ENCODE data around the gene MRPL44. TPM values are rescaled to one million over a fixed set of nuclear protein-coding genes. Genes with fewer than 3 reads are reported as not detected.
A peak's percentile ranks its signal among the peaks of the same experiment; 100 is the strongest.

MRPL44 gene
- total RNA-seq, 1 experiment from 2014 or later = 64.9 TPM

- ChIA-PET CTCF (interaction anchor here (0.6 to 0.7 kb wide), 3 partner anchors 29 to 1153 kb away, joined by 3 read pairs; no protein-coding TSS in a partner anchor), POLR2A (no interaction called here)
- peak; percentile 46 to 66 for DNase-seq
- H3K27me3 ChIP-seq (replicated peaks; ENCODE audit: control insufficient read depth, insufficient read depth, low read length) = no peaks in the 10 kb centered on the region
- Mint-ChIP-seq H3K4me3 (ENCODE audit: unreplicated experiment) (no peak overlapping the region), H3K27me3 (ENCODE audit: insufficient read depth, unreplicated experiment) (no peaks in the 10 kb centered on the region), H3K9me3 (ENCODE audit: unreplicated experiment) (no peaks in the 10 kb centered on the region), H3K4me1 (ENCODE audit: low read depth, unreplicated experiment) (peaks cover 26% of the 10 kb centered on the region), H3K27ac (ENCODE audit: unreplicated experiment) (peak overlapping the region; percentile 19), H3K36me3 (ENCODE audit: insufficient read depth, unreplicated experiment) (peaks cover 33% of the 10 kb centered on the region)
- peaks cover 47% of the 10 kb centered on the region for H3K4me1 ChIP-seq
- H3K4me3 ChIP-seq (ENCODE audit: low read depth, low read length) = no peak overlapping the region
- BruUV-seq (replicated peaks) = no TSS peak
- H3K9me3 ChIP-seq = no peaks in the 10 kb centered on the region
- TF ChIP-seq CTCF (IDR thresholded peaks at IDR 0.05; ENCODE audit: insufficient read depth in 1 of 2, low read depth in 1 of 2, low read length in 1 of 2, severe bottlenecking in 1 of 2, unreplicated experiment in 1 of 2) = no peak
- intact Hi-C loops (cut with micrococcal nuclease; ENCODE audit: unreplicated experiment) = no loop called here
- no peaks in the 10 kb centered on the region for H3K36me3 ChIP-seq (ENCODE audit: control insufficient read depth, insufficient read depth, low read length)
Measured at GRCh38 chr2:223941579-223942277, 15.5 kb upstream of the MRPL44 start.

- peaks cover 33% of the 10 kb centered on the region for H3K4me1 ChIP-seq
- H3K27ac Mint-ChIP-seq (ENCODE audit: unreplicated experiment) = peak overlapping the region; percentile 94
- H3K4me3 Mint-ChIP-seq (ENCODE audit: unreplicated experiment) = peak overlapping the region; percentile 97
- no peaks in the 10 kb centered on the region for H3K27me3 Mint-ChIP-seq (ENCODE audit: insufficient read depth, unreplicated experiment)
- H3K4me3 ChIP-seq (ENCODE audit: low read depth, low read length) = peak overlapping the region; percentile 96
- H3K36me3 Mint-ChIP-seq (ENCODE audit: insufficient read depth, unreplicated experiment) = peaks cover 33% of the 10 kb centered on the region
- CTCF ChIA-PET = interaction anchor here (0.9 to 1.2 kb wide), 2 partner anchors 13 to 41 kb away, joined by 3 to 7 read pairs; no protein-coding TSS in a partner anchor
- peaks cover 33% of the 10 kb centered on the region for H3K4me1 Mint-ChIP-seq (ENCODE audit: low read depth, unreplicated experiment)
- no peak for DNase-seq
- no TSS peak for BruUV-seq (replicated peaks)
- no peaks in the 10 kb centered on the region for H3K27me3 ChIP-seq (replicated peaks; ENCODE audit: control insufficient read depth, insufficient read depth, low read length)
- no peaks in the 10 kb centered on the region for H3K36me3 ChIP-seq (ENCODE audit: control insufficient read depth, insufficient read depth, low read length)
- no peaks in the 10 kb centered on the region for H3K9me3 Mint-ChIP-seq (ENCODE audit: unreplicated experiment)
- POLR2A ChIA-PET = interaction anchor here (0.6 to 1.3 kb wide), 3 partner anchors 10 to 82 kb away, joined by 3 to 8 read pairs (median 6); no protein-coding TSS in a partner anchor
- intact Hi-C loops (cut with micrococcal nuclease; ENCODE audit: unreplicated experiment) = no loop called here
- no peak for TF ChIP-seq CTCF (IDR thresholded peaks at IDR 0.05; ENCODE audit: insufficient read depth in 1 of 2, low read depth in 1 of 2, low read length in 1 of 2, severe bottlenecking in 1 of 2, unreplicated experiment in 1 of 2)
- H3K9me3 ChIP-seq = no peaks in the 10 kb centered on the region
Measured at GRCh38 chr2:223943135-223943534, 14.1 kb upstream of the MRPL44 start.

- TSS peak; percentile 56 for BruUV-seq (replicated peaks)
- no peak for TF ChIP-seq CTCF (IDR thresholded peaks at IDR 0.05; ENCODE audit: insufficient read depth in 1 of 2, low read depth in 1 of 2, low read length in 1 of 2, severe bottlenecking in 1 of 2, unreplicated experiment in 1 of 2)
- Mint-ChIP-seq H3K27ac (ENCODE audit: unreplicated experiment) (peak overlapping the region; percentile 94), H3K9me3 (ENCODE audit: unreplicated experiment) (no peaks in the 10 kb centered on the region), H3K4me3 (ENCODE audit: unreplicated experiment) (peak overlapping the region; percentile 97), H3K27me3 (ENCODE audit: insufficient read depth, unreplicated experiment) (no peaks in the 10 kb centered on the region), H3K36me3 (ENCODE audit: insufficient read depth, unreplicated experiment) (peaks cover 33% of the 10 kb centered on the region), H3K4me1 (ENCODE audit: low read depth, unreplicated experiment) (peaks cover 36% of the 10 kb centered on the region)
- no peak for DNase-seq
- Histone ChIP-seq H3K4me1 (peaks cover 29% of the 10 kb centered on the region), H3K36me3 (ENCODE audit: control insufficient read depth, insufficient read depth, low read length) (no peaks in the 10 kb centered on the region), H3K9me3 (no peaks in the 10 kb centered on the region), H3K27me3 (replicated peaks; ENCODE audit: control insufficient read depth, insufficient read depth, low read length) (no peaks in the 10 kb centered on the region), H3K4me3 (ENCODE audit: low read depth, low read length) (peak overlapping the region; percentile 96)
- ChIA-PET POLR2A (interaction anchor here (0.6 to 1.3 kb wide), 3 partner anchors 10 to 83 kb away, joined by 3 to 8 read pairs (median 6); no protein-coding TSS in a partner anchor), CTCF (interaction anchor here (0.9 to 1.2 kb wide), 2 partner anchors 13 to 41 kb away, joined by 3 to 7 read pairs; no protein-coding TSS in a partner anchor)
- intact Hi-C loops (cut with micrococcal nuclease; ENCODE audit: unreplicated experiment) = no loop called here
Measured at GRCh38 chr2:223943561-223944008, 13.7 kb upstream of the MRPL44 start.
